Hematopoietic multipotent progenitor cell treated with erythropoietin and hydrocortisone succinate and interleukin-3 and kit ligand, for 17 days (in vitro differentiated cells): ENCODE measurements around the gene POTEH.
"Not testable (repeated sequence)": the region's sequence is repeated elsewhere in the genome, so short reads cannot be mapped to it uniquely, and the experiment has no call there.

ENCODE experiments used
- DNase-seq: peaks from one replicate; pipeline ENCODE4 v3.0.0-alpha.2; 2015; ENCODE audit warnings: low spot score

Gene POTEH

DNA sequence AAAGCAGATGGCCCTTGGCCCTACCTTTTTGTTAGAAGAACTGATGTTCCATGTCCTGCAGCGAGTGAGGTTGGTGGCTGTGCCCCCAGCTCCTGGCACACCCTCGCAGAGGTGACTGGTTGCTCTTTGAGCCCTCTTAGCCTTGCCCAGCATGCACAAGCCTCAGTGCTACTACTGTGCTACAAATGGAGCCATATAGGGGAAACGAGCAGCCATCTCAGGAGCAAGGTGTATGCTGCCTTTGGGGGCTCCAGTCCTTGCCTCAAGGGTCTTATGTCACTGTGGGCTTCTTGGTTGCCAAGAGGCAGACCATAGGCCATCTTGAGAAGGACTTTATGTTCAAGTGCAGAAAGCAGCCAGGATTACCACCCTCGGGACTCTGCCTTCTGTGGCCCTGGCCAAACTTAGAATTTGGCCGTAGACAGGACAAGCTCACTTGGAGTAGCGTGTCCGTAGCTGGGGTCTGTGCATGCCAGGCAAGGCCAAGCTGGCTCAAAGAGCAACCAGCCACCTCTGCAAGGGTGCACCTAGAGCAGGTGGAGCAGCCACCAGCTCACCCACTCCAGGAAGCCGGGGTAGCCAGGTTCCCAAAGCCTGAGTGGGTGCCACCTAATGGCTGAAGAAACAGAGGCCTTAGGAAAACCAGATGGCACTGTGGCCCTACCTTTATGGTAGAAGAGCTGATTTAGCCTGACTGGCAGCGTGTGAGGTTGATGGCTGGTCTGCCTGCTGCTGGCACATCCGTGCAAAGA, 48.5 kb downstream of the POTEH start:
- DNase-seq: not testable (repeated sequence)

DNA sequence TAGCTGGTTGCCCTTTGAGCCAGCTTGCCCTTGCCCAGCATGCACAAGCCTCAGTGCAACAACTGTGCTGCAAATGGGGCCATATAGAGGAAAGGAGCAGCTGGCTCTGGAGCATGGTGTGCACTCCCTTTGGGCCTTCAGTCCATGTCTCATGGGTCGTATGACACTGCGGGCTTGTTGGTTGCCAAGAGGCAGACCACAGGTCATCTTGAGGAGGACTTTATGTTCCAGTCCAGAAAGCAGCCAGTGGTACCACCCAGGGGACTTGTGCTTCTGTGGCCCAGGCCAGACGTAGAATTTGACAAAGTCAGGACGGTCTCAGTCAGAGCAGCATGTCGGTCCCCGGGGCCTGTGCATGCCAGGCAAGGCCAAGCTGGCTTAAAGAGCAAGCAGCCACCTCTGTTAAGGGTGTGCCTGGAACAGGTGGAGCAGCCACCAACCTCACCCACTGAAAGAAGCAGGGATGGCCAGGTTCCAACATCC, 49.1 kb downstream of the POTEH start:
- DNase-seq: not testable (repeated sequence)

DNA sequence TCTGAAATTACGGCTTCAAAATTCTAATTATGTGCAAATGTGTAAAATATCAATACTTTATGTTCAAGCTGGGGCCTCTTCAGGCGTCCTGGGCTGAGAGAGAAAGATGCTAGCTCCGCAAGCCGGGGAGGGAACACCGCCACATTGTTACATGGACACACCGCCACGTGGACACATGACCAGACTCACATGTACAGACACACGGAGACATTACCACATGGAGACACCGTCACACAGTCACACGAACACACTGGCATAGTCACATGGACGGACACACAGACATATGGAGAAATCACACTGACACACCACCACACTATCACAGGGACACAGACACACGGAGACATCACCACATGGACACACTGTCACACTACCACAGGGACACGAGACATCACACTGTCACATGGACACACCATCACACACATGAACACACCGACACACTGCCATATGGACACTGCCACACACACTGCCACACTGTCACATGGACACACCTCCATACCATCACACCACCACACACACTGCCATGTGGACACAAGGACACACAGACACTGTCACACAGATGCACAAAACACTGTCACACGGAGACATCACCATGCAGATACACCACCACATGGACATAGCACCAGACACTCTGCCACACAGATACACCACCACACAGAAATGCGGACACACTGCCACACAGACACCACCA, 58.0 kb downstream of the POTEH start:
- DNase-seq: not testable (repeated sequence)

DNA sequence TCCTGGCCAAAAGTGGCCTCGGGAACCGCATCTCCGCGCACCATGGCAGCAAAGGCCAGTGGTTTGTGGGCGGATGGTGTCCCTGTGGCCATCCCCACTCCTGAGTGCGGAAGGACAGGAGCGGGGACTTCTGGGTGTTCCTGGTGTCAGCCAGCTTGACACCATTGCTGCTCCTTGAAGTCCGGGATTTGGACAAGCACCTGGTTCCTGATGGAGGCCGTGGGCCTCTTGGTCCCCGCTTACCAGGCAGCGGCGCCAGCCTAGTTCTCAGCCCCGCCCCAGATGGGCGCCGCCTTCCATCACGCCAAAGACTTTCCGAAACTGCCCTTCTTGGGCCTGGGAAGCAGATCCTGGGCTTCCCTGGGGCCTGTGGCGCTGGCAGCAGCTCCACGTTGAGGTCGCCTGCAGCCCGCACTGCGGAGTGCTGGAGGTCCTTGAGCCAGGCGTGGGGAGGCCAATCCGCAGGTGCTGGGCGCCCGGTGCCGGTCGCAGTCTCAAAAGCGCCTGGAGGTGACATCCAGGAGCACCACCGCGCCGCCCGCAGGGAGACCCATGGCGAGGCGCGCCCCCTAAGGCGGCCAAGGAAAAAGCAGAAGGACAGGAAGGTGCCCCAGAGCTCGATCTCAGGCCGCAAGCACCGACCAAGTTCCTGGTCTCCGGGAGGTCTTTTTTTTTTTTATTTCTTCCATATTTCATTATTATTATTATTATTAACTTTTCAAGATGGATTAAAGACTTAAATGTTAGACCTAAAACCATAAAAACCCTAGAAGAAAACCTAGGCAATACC, 59.5 kb downstream of the POTEH start:
- DNase-seq: not testable (repeated sequence)

DNA sequence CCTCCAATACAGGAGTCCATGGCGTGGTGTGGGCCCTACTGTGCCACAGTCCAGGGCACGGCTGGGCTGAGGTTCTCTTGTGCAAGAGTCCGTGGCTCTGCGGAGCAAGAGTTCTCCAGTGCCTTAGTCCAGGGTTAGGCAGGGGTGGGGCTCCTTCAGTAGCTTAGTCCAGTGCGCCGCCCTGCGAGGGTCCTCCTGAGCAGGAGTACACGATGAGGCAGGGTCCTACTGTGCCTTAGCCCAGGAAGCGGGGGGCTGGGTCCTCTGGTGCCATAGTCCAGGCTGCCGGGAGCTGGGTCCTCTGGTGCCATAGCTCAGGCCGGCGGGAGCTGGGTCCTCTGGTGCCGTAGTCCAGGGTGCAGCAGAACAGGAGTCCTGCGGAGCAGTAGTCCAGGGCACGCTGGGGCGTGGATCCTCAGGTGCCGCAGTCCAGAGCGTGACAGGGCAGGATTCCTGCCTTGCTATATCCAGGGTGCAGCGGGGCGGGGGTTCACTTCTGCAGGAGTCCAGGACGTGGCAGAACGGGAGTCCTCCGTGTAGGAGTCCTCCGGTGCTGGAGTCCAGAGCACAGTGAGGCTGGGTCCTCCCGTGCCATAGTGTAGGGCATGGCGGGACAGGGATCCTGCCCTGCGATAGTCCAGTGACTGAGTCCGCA, 69.7 kb downstream of the POTEH start:
- DNase-seq: not testable (repeated sequence)

DNA sequence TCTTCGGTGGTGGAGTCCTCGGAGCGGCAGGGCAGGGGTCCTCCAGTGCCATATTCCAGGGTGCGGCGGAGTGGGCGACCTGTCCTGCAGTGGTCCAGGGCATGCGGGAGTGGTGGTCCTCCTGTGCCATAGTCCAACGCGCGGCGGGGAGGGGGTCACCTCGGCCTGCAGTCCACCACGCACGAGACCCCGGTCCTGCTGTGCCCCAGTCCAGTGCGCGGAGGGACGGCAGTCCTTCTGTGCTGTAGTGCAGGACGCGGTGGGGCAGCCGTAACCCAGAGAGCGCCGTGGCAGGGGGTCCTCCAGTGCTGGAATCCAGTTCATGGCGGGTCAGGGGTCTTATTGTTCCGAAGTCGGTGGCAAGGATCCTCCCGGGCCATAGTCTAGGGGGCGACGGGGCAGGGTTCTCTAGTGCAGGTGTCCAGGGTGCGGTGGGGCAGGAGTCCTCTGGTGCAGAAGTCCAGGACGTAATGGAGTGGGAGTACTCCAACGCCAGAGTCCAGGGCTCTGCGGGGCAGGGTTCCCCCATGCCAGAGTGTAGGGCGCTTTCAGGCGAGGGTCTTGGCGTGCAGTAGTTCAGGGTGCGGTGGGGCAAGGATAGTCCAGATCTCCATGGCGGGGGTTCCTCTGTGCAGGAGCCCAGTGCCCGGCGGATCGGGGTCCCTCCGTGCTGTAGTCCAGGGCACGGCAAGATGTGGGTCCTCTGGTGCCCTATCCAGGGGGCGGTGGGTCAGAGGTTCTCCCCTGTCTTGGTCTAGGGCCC, 70.7 kb downstream of the POTEH start:
- DNase-seq: not testable (repeated sequence)

DNA sequence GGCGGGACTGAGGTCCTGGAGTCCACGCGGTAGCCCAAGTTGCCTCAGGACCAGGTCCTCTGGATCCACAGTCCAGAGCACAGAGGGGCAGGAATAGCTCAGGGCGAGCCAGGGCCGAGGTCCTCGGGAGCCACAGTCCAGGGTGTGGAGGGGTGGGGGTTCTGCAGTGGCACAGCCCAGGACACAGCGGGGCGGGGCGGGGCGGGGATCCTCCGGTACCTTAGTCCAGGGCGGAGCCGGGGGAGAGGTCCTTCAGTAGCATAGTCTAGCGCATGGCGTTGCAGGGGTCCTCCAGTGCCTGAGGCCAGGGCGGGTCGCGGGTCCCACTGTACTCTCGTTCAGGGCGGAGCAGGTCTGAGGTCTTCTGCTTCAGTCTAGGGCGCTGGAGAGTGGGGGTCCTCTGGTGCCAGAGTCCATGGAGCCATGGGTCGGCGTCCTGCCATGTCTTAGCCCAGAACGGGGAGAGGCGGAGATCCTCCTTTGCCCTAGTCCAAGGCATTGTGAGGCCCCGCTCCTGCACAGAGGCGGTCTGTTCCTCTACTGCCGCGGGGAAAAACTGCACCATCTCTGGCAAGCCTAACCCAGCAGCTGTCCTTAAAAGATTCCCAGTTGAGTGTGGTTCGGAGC, 71.4 kb downstream of the POTEH start:
- not testable (repeated sequence) for DNase-seq

DNA sequence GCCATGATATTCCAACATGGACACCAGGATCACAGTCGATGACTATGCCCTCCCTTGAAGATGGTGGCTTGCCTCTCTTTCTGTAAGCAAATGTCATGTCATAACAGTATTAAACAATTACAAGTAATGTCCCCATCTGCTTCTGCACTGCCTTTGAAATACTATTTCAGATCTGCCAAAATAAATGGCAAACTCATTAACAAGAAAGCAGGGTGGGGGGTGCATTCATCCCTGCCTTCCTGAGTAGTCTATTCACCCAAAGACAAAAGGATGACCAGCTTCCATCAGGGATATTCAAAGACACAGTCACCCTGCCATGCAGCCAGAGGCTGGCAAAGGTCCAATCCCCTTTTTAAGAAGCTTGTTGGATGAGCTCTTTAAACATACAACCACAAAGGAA, 73.7 kb downstream of the POTEH start:
- DNase-seq: not testable (repeated sequence)
